GM13977 (cell line): ENCODE results near the gene YPEL2.
A peak's percentile ranks its signal among the peaks of the same experiment; 100 is the strongest.

ENCODE experiments used
- DNase-seq: peaks from one replicate; pipeline ENCODE4 v3.0.0; 2012; ENCODE audit warnings: low spot score
- in situ Hi-C: fragments of 300-500 bp; cut with MboI; formaldehyde crosslinking; loops from one replicate; pipeline ENCODE4 v1.12.0; 2022; ENCODE audit warnings: low sequenced_read_pairs, low pct_unique_long_range_greater_than_20kb, mixed read lengths, inconsistent platforms; ENCODE audit not compliant: unreplicated experiment
- TF ChIP-seq, protein P1 (sequence below): IDR thresholded peaks from 2 replicates; pipeline ENCODE4 v1.5.1; 2012; ENCODE audit warnings: mild to moderate bottlenecking, control low read depth; ENCODE audit not compliant: insufficient read depth; ENCODE audit errors: extremely low read depth, missing control alignments

Gene YPEL2

GRCh38 chr17:59329176-59330052 lies 2.0 kb upstream of the YPEL2 start:
- in situ Hi-C loops: no loop called here
- TF ChIP-seq, protein P1, sequence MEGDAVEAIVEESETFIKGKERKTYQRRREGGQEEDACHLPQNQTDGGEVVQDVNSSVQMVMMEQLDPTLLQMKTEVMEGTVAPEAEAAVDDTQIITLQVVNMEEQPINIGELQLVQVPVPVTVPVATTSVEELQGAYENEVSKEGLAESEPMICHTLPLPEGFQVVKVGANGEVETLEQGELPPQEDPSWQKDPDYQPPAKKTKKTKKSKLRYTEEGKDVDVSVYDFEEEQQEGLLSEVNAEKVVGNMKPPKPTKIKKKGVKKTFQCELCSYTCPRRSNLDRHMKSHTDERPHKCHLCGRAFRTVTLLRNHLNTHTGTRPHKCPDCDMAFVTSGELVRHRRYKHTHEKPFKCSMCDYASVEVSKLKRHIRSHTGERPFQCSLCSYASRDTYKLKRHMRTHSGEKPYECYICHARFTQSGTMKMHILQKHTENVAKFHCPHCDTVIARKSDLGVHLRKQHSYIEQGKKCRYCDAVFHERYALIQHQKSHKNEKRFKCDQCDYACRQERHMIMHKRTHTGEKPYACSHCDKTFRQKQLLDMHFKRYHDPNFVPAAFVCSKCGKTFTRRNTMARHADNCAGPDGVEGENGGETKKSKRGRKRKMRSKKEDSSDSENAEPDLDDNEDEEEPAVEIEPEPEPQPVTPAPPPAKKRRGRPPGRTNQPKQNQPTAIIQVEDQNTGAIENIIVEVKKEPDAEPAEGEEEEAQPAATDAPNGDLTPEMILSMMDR: peak; percentile 79
- peak; percentile 71 for DNase-seq

- in situ Hi-C loops: no loop called here
- TF ChIP-seq, protein P1: no peak
- no peak for DNase-seq
Observed at GRCh38 chr17:59330053-59330942, 1.2 kb upstream of the YPEL2 start.

GRCh38 chr17:59331929-59332748 lies 684 bp downstream of the YPEL2 start:
- in situ Hi-C loops: no loop called here
- TF ChIP-seq, protein P1: no peak
- DNase-seq: peak; percentile 48

DNA sequence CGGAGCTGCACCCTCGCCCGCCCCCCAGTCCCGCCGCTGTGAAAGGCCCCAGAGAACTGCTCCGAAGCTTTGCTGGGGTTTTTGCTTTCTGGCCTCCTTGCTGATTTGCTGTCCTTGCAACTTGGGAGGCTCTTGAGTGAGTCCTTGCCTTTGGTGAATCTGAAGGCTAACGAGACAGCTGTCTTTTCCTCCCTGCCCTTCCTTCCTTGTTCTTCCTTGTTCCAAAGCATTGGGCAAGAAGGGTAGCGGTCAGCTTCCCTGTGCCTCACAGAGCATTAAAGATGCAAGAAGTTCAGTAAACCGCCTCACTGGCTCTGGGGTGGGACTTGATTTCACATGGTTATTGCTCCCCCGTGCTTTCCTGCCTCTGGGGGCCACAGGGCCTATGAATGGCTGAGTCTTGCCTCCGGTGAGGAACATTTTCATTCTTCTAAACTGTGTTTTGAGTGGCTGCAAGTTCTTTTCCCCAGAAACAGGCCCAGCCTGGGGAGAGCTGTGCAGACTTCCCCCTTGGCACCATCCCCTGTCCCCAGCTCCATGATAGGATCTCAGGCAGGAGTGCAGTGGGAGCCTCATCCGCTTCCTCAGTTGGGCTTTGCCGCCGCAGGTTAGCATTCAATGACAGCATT lies 1.4 kb downstream of the YPEL2 start:
- in situ Hi-C loops: no loop called here
- TF ChIP-seq, protein P1: no peak
- DNase-seq: peak; percentile 36

DNA sequence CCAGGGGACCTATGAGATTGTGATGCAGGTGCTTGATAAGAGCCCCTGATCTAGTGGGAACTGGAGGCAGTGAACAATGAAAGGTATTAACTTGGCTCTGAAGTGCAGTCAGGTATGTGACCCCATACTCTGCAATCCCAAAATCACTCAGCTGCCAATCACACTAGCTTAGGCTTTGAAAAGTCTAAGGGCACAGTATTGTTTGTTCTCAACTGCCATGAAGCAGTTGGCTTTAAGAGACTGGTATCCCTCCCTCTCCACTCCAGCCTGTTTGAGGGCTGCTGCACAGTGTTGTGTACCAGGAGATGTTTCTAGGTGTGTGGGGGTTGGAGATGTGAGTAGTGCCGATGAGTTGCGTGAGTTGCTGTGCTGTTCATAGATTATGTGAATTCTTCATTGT lies 2.4 kb downstream of the YPEL2 start:
- TF ChIP-seq, protein P1: no peak
- DNase-seq: no peak
- in situ Hi-C loops: no loop called here
